GM21737 (cell line): ENCODE measurements around the gene CTSL.

Experiments used
- ATAC-seq: cut with Tn5 transposase; IDR thresholded peaks from one replicate; pipeline ENCODE4 v1.9.1; 2021; ENCODE audit warnings: mild to moderate bottlenecking, moderate library complexity; ENCODE audit not compliant: unreplicated experiment

The CTSL gene

GRCh38 chr9:87699835-87700234 lies 26.1 kb upstream of the CTSL start:
- no peak for ATAC-seq

GRCh38 chr9:87701491-87701890 lies 24.4 kb upstream of the CTSL start:
- ATAC-seq = no peak

GRCh38 chr9:87701931-87702421 lies 23.9 kb upstream of the CTSL start:
- no peak for ATAC-seq

GRCh38 chr9:87702921-87703320 lies 23.0 kb upstream of the CTSL start:
- no peak for ATAC-seq

GRCh38 chr9:87703636-87704276 lies 22.2 kb upstream of the CTSL start:
- no peak for ATAC-seq

GRCh38 chr9:87704342-87704741 lies 21.6 kb upstream of the CTSL start:
- no peak for ATAC-seq

- no peak for ATAC-seq
Observed at GRCh38 chr9:87706066-87706739, 19.7 kb upstream of the CTSL start.

GRCh38 chr9:87707805-87708506 lies 18.0 kb upstream of the CTSL start:
- no peak for ATAC-seq

GRCh38 chr9:87708546-87708945 lies 17.4 kb upstream of the CTSL start:
- no peak for ATAC-seq

- ATAC-seq = no peak
Observed at GRCh38 chr9:87708986-87709728, 16.8 kb upstream of the CTSL start.

- ATAC-seq = no peak
Observed at GRCh38 chr9:87710443-87710842, 15.5 kb upstream of the CTSL start.

GRCh38 chr9:87711857-87712800 lies 13.8 kb upstream of the CTSL start:
- ATAC-seq = no peak

- ATAC-seq = no peak
Observed at GRCh38 chr9:87712801-87713277, 13.1 kb upstream of the CTSL start.

GRCh38 chr9:87713278-87713987 lies 12.5 kb upstream of the CTSL start:
- ATAC-seq = no peak

GRCh38 chr9:87713988-87714330 lies 12.0 kb upstream of the CTSL start:
- ATAC-seq = no peak

- no peak for ATAC-seq
Observed at GRCh38 chr9:87714819-87715218, 11.1 kb upstream of the CTSL start.

- no peak for ATAC-seq
Observed at GRCh38 chr9:87716141-87716540, 9.8 kb upstream of the CTSL start.

GRCh38 chr9:87717456-87717855 lies 8.5 kb upstream of the CTSL start:
- no peak for ATAC-seq

GRCh38 chr9:87718231-87718630 lies 7.7 kb upstream of the CTSL start:
- no peak for ATAC-seq
